AG04450 (cell line): Measurements from ENCODE around the gene CFL1. TPM values are rescaled to one million over a fixed set of nuclear protein-coding genes. Genes with fewer than 3 reads are reported as not detected.

Experiments
- CTCF ChIA-PET: fragments of 300-600, 350-600 bp; formaldehyde crosslinking; extraction: SDS; loops from one replicate; lab custom pipeline; 2022; ENCODE audit warnings: antibody characterized with exemption, inconsistent platforms; lab: Charles Lee
- POLR2A ChIA-PET: fragments of 350-600 bp; formaldehyde crosslinking; extraction: SDS; loops from one replicate; lab custom pipeline; 2021; ENCODE audit warnings: antibody characterized with exemption, inconsistent platforms; lab: Yijun Ruan, JAX
- DNase-seq: peaks from one replicate; pipeline ENCODE4 v3.0.0-alpha.2; 2011; ENCODE audit warnings: low read depth, low spot score
- H3K27ac ChIP-seq: one replicate; pipeline ENCODE4 v1.5.1; 2012; ENCODE audit warnings: low read depth, low read length, control low read depth
- H3K27me3 ChIP-seq: one replicate; pipeline ENCODE4 v1.6.0; 2012; ENCODE audit warnings: low read length; ENCODE audit not compliant: control insufficient read depth, insufficient read depth
- H3K4me3 ChIP-seq: 2 replicates; pipeline ENCODE4 v1.5.1; 2011; ENCODE audit warnings: mild to moderate bottlenecking, low read depth, low read length, control low read depth
- H3K9me3 ChIP-seq: 2 replicates; pipeline ENCODE4 v1.5.1; 2012; ENCODE audit warnings: low read length; ENCODE audit not compliant: control insufficient read depth, insufficient read depth
- polyA minus RNA-seq: library from RNA; depleted of rRNA, polyadenylated mRNA; stranded (reverse); fragments of >200 nt; gene quantifications from 2 replicates; pipeline ENCODE4 v1.2.3, GENCODE V29; 2011; rRNA and poly(A)+ RNA removed
- polyA plus RNA-seq: library from polyadenylated mRNA; depleted of rRNA; stranded (reverse); fragments of >200 nt; gene quantifications from 2 replicates; pipeline ENCODE4 v1.2.3, GENCODE V29; 2011; rRNA removed
- TF ChIP-seq, protein P1 (sequence below): IDR thresholded peaks from 2 replicates; pipeline ENCODE4 v1.5.1; 2011; ENCODE audit warnings: low read depth, low read length, control low read depth, inconsistent platforms

Gene CFL1
- 1,553 and 1,822 TPM in 2 replicates for polyA plus RNA-seq
- polyA minus RNA-seq = 2,126 and 2,698 TPM in 2 replicates

DNA sequence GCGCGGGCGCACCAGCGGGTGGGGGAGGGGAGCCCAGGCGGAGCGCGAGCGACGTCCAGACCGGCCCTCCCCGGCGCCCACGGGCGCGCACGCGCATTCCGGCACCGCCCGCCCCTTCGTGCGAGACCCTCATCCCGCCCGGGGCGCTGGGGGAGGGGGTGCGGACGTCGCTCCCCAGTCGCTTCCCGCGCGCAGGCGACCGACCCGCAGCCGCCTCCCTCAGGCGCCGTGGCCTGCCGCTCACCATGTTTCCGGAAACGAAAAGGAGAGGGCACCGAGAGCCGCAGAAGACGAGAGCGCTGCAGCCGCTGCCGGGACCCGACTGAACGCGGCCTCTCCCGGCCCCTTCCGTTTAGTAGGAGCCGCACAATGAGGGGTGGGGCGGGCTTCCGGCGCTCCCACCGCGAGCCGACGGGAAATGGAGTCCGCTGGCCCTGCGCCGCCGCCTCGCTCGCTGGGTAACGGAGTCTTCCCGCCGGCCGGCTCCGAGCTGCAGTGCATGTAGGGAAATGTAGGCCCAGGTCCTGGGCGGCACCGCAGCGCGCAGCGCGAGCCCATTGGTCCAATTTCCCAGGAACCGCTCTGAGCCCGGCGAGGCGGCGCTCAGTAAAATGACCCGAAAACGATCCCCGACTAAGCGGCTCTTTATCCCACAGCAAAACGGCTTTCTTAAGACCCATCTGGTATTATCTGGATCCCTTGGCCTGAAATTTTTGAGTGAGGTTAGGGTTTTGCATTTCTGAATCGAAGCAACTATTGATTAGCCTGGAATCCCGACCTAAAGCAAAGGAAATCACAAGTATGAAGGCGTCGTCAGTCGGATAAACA, at the start of gene CFL1:
CFL1 (minus strand) TSS at position 328 of the 828 bp plus-strand sequence; CDS start at position 247, 81 bp downstream.
- peak within 1 kb of the TSS; percentile 99 for H3K27ac ChIP-seq
- H3K9me3 ChIP-seq = no peaks in the 10 kb centered on the region; the same call in 1 of the 2 replicates
- peak within 1 kb of the TSS; percentile 93 for H3K4me3 ChIP-seq
- ChIA-PET POLR2A (interaction anchor here (0.6 to 2.9 kb wide), 26 partner anchors 9 to 724 kb away, joined by 3 to 65 read pairs (median 4); partner anchors contain the start of genes BANF1, CCDC85B, EFEMP2 and EIF1AD), CTCF (interaction anchor here (0.7 to 3.1 kb wide), 3 partner anchors 11 to 200 kb away, joined by 4 to 39 read pairs (median 35); partner anchors contain the start of genes CCDC85B and FIBP)
- TF ChIP-seq, protein P1, sequence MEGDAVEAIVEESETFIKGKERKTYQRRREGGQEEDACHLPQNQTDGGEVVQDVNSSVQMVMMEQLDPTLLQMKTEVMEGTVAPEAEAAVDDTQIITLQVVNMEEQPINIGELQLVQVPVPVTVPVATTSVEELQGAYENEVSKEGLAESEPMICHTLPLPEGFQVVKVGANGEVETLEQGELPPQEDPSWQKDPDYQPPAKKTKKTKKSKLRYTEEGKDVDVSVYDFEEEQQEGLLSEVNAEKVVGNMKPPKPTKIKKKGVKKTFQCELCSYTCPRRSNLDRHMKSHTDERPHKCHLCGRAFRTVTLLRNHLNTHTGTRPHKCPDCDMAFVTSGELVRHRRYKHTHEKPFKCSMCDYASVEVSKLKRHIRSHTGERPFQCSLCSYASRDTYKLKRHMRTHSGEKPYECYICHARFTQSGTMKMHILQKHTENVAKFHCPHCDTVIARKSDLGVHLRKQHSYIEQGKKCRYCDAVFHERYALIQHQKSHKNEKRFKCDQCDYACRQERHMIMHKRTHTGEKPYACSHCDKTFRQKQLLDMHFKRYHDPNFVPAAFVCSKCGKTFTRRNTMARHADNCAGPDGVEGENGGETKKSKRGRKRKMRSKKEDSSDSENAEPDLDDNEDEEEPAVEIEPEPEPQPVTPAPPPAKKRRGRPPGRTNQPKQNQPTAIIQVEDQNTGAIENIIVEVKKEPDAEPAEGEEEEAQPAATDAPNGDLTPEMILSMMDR = no peak
- H3K27me3 ChIP-seq = no peaks in the 10 kb centered on the region
- DNase-seq = peak; percentile 96

- CTCF ChIA-PET = interaction anchor here (1.3 to 1.6 kb wide), 2 partner anchors 17 to 18 kb away, joined by 5 to 7 read pairs; partner anchors contain the start of genes CCDC85B and FIBP
- POLR2A ChIA-PET = interaction anchor here (1.6 kb wide), 1 partner anchor 9 kb away, joined by 7 read pairs; no protein-coding TSS in a partner anchor
- Histone ChIP-seq H3K4me3 (no peak overlapping the region), H3K27me3 (no peaks in the 10 kb centered on the region), H3K9me3 (no peaks in the 10 kb centered on the region), H3K27ac (no peak overlapping the region)
- TF ChIP-seq, protein P1 = no peak
- DNase-seq = no peak
These were observed 48.6 kb upstream of the CFL1 start for GRCh38 chr11:65906602-65907001.

DNA sequence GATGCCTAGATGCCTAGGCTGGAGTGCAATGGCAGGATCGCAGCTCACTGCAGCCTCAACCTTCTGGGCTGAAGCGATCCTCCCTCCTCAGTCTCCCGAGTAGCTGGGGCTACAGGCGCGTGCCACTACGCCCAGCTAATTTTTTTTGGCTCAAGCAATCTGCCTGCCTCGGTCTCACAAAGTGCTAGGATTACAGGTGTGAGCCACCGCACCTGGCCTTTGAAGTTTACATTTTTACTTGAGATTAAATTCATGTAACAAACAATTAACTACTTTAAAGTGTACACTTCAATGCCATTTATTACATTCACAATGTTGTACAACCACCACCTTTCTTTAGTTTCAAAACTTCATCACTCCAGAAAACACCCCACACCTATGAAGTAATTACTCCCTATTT, 45.7 kb upstream of the CFL1 start:
- H3K9me3 ChIP-seq = no peaks in the 10 kb centered on the region; the same call in 1 of the 2 replicates
- TF ChIP-seq, protein P1 = no peak
- no peak for DNase-seq
- H3K27me3 ChIP-seq = no peaks in the 10 kb centered on the region
- ChIA-PET CTCF (interaction anchor here (4.1 kb wide), 1 partner anchor 15 kb away, joined by 30 read pairs; the partner anchor contains the start of genes CCDC85B and FIBP), POLR2A (interaction anchor here (6.4 to 6.7 kb wide), 2 partner anchors 10 to 14 kb away, joined by 98 to 153 read pairs; partner anchors contain the start of genes CCDC85B and FIBP)
- peak overlapping the region; percentile 87 for H3K27ac ChIP-seq
- H3K4me3 ChIP-seq = no peak overlapping the region

- POLR2A ChIA-PET = interaction anchor here (6.4 to 6.7 kb wide), 2 partner anchors 11 to 13 kb away, joined by 98 to 153 read pairs; partner anchors contain the start of genes CCDC85B and FIBP
- H3K27me3 ChIP-seq = no peaks in the 10 kb centered on the region
- TF ChIP-seq, protein P1 = no peak
- H3K27ac ChIP-seq = peak overlapping the region; percentile 87
- CTCF ChIA-PET = interaction anchor here (4.1 kb wide), 1 partner anchor 14 kb away, joined by 30 read pairs; the partner anchor contains the start of genes CCDC85B and FIBP
- DNase-seq = no peak
- 0 out of 2 replicates have a peak overlapping the region, but pooled peaks have one; percentile 17 for H3K4me3 ChIP-seq
- H3K9me3 ChIP-seq = no peaks in the 10 kb centered on the region; the same call in 1 of the 2 replicates
These were observed 45.1 kb upstream of the CFL1 start for GRCh38 chr11:65903068-65903481.
